Vagina (tissue), 2 donors: ENCODE results near the gene CBY2. TPM values are rescaled to one million over a fixed set of nuclear protein-coding genes. Genes with fewer than 3 reads are reported as not detected.
"Not testable (repeated sequence)": the region's sequence is repeated elsewhere in the genome, so short reads cannot be mapped to it uniquely, and the experiment has no call there.

ENCODE experiments used
- DNase-seq, 2 donors: peaks; one replicate each; pipeline ENCODE4 v3.0.0-alpha.2; 2017; ENCODE audit errors: extremely low spot score in 2 of 2
- H3K27ac ChIP-seq: fragments of 200-600 bp; sonication (generic); one replicate; pipeline ENCODE4 v1.5.1; 2019
- H3K27me3 ChIP-seq: fragments of 200-600 bp; sonication (generic); one replicate; pipeline ENCODE4 v1.5.1; 2019
- H3K36me3 ChIP-seq, 2 donors: fragments of 200-600 bp; sonication (generic); one replicate each; pipeline ENCODE4 v1.5.1; 2017 to 2019
- H3K4me1 ChIP-seq: fragments of 200-600 bp; sonication (generic); one replicate; pipeline ENCODE4 v1.5.1; 2019
- H3K4me3 ChIP-seq, 2 donors: fragments of 200-600 bp; sonication (generic); 1 replicate in 1 of 2; 2 replicates in 1 of 2; pipeline ENCODE4 v1.5.1; 2016 to 2019
- H3K9me3 ChIP-seq: fragments of 200-600 bp; sonication (generic); one replicate; pipeline ENCODE4 v1.5.1; 2019
- POLR2A ChIP-seq, 2 donors: fragments of 450-650 bp; IDR thresholded peaks; one replicate each; pipeline ENCODE4 v1.6.1; 2017; ENCODE audit warnings: antibody characterized with exemption in 2 of 2, mild to moderate bottlenecking in 2 of 2, moderate library complexity in 2 of 2
- POLR2AphosphoS5 ChIP-seq, 2 donors: sonication (generic); formaldehyde crosslinking; IDR thresholded peaks; one replicate each; pipeline ENCODE4 v1.9.0; 2017; ENCODE audit warnings: antibody characterized with exemption in 2 of 2, mild to moderate bottlenecking in 2 of 2, low read depth in 1 of 2; ENCODE audit not compliant: insufficient read depth in 1 of 2
- intact Hi-C: fragments of 100-400 bp; cut with DNase I; formaldehyde crosslinking; loops from one replicate; pipeline ENCODE4 v1.15.1; 2023
- total RNA-seq: library from RNA; depleted of rRNA; stranded (reverse); fragments of >200 nt; gene quantifications from one replicate; pipeline ENCODE4 v1.2.3, GENCODE V29; 2016
- TF ChIP-seq, protein P1 (sequence below), 3 experiments: fragments of 450-650 bp in 2 of 3; fragments of 200-600 bp in 1 of 3; sonication (generic) in 1 of 3; IDR thresholded peaks; one replicate each; pipeline ENCODE4 v1.5.1; 2017 to 2019; ENCODE audit warnings: antibody characterized with exemption in 3 of 3, mild to moderate bottlenecking in 2 of 3, moderate library complexity in 2 of 3

CBY2 gene, protein sequence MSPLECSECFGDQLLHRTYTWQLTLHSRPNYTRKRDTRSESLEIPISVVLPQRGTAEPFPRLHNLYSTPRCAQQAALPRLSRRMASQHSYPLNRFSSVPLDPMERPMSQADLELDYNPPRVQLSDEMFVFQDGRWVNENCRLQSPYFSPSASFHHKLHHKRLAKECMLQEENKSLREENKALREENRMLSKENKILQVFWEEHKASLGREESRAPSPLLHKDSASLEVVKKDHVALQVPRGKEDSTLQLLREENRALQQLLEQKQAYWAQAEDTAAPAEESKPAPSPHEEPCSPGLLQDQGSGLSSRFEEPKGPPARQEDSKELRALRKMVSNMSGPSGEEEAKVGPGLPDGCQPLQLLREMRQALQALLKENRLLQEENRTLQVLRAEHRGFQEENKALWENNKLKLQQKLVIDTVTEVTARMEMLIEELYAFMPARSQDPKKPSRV
- total RNA-seq, result not detected

DNA sequence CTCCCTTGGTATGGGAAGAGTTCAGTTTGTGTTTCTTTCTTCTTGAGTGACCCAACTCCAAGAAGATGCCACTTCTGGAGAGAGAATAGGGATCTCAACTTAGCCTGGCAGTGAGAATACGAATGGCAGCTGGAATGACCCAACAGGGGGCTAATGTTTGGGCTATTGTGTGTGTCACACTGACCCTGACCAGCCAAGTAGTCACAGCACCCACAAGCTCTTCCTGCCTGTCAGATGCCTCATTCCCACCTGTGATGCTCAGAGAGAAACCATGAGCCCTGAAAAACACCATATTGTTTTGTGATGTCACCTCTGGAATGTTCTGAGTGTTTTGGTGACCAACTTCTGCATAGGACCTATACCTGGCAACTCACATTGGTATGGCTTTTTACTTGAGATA is at the start of gene CBY2:
Gene CBY2 (plus strand): TSS at position 233 of the 400 bp plus-strand sequence. CDS start 71 bp downstream, at position 304.
- no peak for TF ChIP-seq POLR2AphosphoS5 (IDR thresholded peaks at IDR 0.05; ENCODE audit: insufficient read depth in 1 of 2, low read depth in 1 of 2)
- TF ChIP-seq POLR2A (IDR thresholded peaks at IDR 0.05), result no peak
- TF ChIP-seq, protein P1, sequence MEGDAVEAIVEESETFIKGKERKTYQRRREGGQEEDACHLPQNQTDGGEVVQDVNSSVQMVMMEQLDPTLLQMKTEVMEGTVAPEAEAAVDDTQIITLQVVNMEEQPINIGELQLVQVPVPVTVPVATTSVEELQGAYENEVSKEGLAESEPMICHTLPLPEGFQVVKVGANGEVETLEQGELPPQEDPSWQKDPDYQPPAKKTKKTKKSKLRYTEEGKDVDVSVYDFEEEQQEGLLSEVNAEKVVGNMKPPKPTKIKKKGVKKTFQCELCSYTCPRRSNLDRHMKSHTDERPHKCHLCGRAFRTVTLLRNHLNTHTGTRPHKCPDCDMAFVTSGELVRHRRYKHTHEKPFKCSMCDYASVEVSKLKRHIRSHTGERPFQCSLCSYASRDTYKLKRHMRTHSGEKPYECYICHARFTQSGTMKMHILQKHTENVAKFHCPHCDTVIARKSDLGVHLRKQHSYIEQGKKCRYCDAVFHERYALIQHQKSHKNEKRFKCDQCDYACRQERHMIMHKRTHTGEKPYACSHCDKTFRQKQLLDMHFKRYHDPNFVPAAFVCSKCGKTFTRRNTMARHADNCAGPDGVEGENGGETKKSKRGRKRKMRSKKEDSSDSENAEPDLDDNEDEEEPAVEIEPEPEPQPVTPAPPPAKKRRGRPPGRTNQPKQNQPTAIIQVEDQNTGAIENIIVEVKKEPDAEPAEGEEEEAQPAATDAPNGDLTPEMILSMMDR (IDR thresholded peaks at IDR 0.05), result no peak
- H3K4me3 ChIP-seq, result no peak within 1 kb of the TSS
- H3K4me1 ChIP-seq, result no peaks in the 10 kb centered on the region
- DNase-seq, result no peak
- no peaks in the 10 kb centered on the region for H3K27me3 ChIP-seq
- H3K27ac ChIP-seq, result no peak within 1 kb of the TSS
- intact Hi-C loops, result no loop called here
- H3K9me3 ChIP-seq, result no peaks in the 10 kb centered on the region
- no peaks in the 10 kb centered on the region for H3K36me3 ChIP-seq

GRCh38 chr13:45654633-45655349 is 47.3 kb upstream of the CBY2 start:
- intact Hi-C loops, result no loop called here

GRCh38 chr13:45658586-45659235 is 43.4 kb upstream of the CBY2 start:
- no peak for DNase-seq
- intact Hi-C loops, result no loop called here
- TF ChIP-seq, protein P1 (IDR thresholded peaks at IDR 0.05), result no peak
- TF ChIP-seq POLR2AphosphoS5 (IDR thresholded peaks at IDR 0.05; ENCODE audit: insufficient read depth in 1 of 2, low read depth in 1 of 2) (no peak), POLR2A (IDR thresholded peaks at IDR 0.05) (no peak)
- no peaks in the 10 kb centered on the region for H3K9me3 ChIP-seq
- H3K27me3 ChIP-seq, result no peaks in the 10 kb centered on the region
- no peaks in the 10 kb centered on the region for H3K36me3 ChIP-seq
- H3K4me3 ChIP-seq, result no peak overlapping the region
- H3K27ac ChIP-seq, result no peak overlapping the region
- no peaks in the 10 kb centered on the region for H3K4me1 ChIP-seq

More at GRCh38 chr13:45654633-45655349, 47.3 kb upstream of the CBY2 start:
- Histone ChIP-seq H3K27me3 (no peaks in the 10 kb centered on the region), H3K4me1 (no peaks in the 10 kb centered on the region), H3K27ac (no peak overlapping the region), H3K4me3 (no peak overlapping the region), H3K9me3 (no peaks in the 10 kb centered on the region), H3K36me3 (no peaks in the 10 kb centered on the region)
- TF ChIP-seq POLR2AphosphoS5 (IDR thresholded peaks at IDR 0.05; ENCODE audit: insufficient read depth in 1 of 2, low read depth in 1 of 2) (no peak), POLR2A (IDR thresholded peaks at IDR 0.05) (no peak)
- TF ChIP-seq, protein P1 (IDR thresholded peaks at IDR 0.05), result no peak
- no peak for DNase-seq

- Histone ChIP-seq H3K4me1 (no peaks in the 10 kb centered on the region), H3K9me3 (no peaks in the 10 kb centered on the region), H3K27me3 (no peaks in the 10 kb centered on the region), H3K36me3 (no peaks in the 10 kb centered on the region), H3K27ac (no peak overlapping the region), H3K4me3 (no peak overlapping the region)
- intact Hi-C loops, result no loop called here
- DNase-seq, result no peak
- TF ChIP-seq POLR2A (IDR thresholded peaks at IDR 0.05), result no peak
- TF ChIP-seq POLR2AphosphoS5 (IDR thresholded peaks at IDR 0.05; ENCODE audit: insufficient read depth in 1 of 2, low read depth in 1 of 2), result no peak
- TF ChIP-seq, protein P1 (IDR thresholded peaks at IDR 0.05), result no peak
Observed at GRCh38 chr13:45659536-45659935, 42.6 kb upstream of the CBY2 start.

- intact Hi-C loops, result loop anchor here (5.0 kb wide), 1 partner anchor 177 kb away; no protein-coding TSS in a partner anchor
- not testable (repeated sequence) for H3K4me1 ChIP-seq, H3K4me3 ChIP-seq, H3K27me3 ChIP-seq, H3K27ac ChIP-seq, DNase-seq, H3K36me3 ChIP-seq, H3K9me3 ChIP-seq
Observed at GRCh38 chr13:45660458-45660857, 41.7 kb upstream of the CBY2 start.
